Mesodermal cell (in vitro differentiated cells): ENCODE measurements around the gene TNS1.

Source experiments
- H3K27ac ChIP-seq: 2 replicates; pipeline ENCODE4 v1.7.0; 2013; ENCODE audit warnings: mild to moderate bottlenecking, low read depth, low read length, moderate library complexity; ENCODE audit not compliant: severe bottlenecking
- H3K36me3 ChIP-seq: 2 replicates; pipeline ENCODE4 v1.7.1; 2013; ENCODE audit warnings: mild to moderate bottlenecking, low read length, moderate library complexity; ENCODE audit not compliant: control insufficient read depth, insufficient read depth
- H3K4me1 ChIP-seq: one replicate; pipeline ENCODE4 v1.7.1; 2013; ENCODE audit warnings: mild to moderate bottlenecking, low read length; ENCODE audit not compliant: insufficient read depth, control insufficient read depth, poor library complexity, severe bottlenecking
- H3K4me3 ChIP-seq: 2 replicates; pipeline ENCODE4 v1.7.0; 2013; ENCODE audit warnings: low read length, control low read depth, mild to moderate bottlenecking; ENCODE audit not compliant: insufficient read depth, poor library complexity, severe bottlenecking; ENCODE audit errors: extremely low read depth
- H3K9me3 ChIP-seq: 2 replicates; pipeline ENCODE4 v1.7.1; 2013; ENCODE audit warnings: mild to moderate bottlenecking, low read length, moderate library complexity; ENCODE audit not compliant: control insufficient read depth
- WGBS, 2 experiments: methylation state at CpG; one replicate each; pipeline ENCODE4 v1.1.5; 2013; ENCODE audit warnings: missing lambda C conversion rate in 2 of 2; ENCODE audit not compliant: insufficient coverage in 2 of 2; 5-methylcytosine and 5-hydroxymethylcytosine counted together

The TNS1 gene

GRCh38 chr2:217901835-217902378, 100.9 kb downstream of the TNS1 start:
- Histone ChIP-seq H3K4me3 (no peak overlapping the region), H3K36me3 (peaks cover 26% of the 10 kb centered on the region), H3K27ac (peak overlapping the region; percentile 45), H3K9me3 (no peaks in the 10 kb centered on the region), H3K4me1 (peaks cover 40% of the 10 kb centered on the region)
- 93 to 96% methylated on average over 4 to 5 of the region's 5 CpGs for WGBS, 2 experiments

GRCh38 chr2:217901400-217901799, 101.4 kb downstream of the TNS1 start:
- Histone ChIP-seq H3K4me3 (no peak overlapping the region), H3K27ac (no peak overlapping the region), H3K4me1 (peaks cover 40% of the 10 kb centered on the region), H3K9me3 (no peaks in the 10 kb centered on the region), H3K36me3 (peaks cover 27% of the 10 kb centered on the region)
- 82 to 93% methylated on average over 2 to 4 of the region's 4 CpGs for WGBS, 2 experiments

DNA sequence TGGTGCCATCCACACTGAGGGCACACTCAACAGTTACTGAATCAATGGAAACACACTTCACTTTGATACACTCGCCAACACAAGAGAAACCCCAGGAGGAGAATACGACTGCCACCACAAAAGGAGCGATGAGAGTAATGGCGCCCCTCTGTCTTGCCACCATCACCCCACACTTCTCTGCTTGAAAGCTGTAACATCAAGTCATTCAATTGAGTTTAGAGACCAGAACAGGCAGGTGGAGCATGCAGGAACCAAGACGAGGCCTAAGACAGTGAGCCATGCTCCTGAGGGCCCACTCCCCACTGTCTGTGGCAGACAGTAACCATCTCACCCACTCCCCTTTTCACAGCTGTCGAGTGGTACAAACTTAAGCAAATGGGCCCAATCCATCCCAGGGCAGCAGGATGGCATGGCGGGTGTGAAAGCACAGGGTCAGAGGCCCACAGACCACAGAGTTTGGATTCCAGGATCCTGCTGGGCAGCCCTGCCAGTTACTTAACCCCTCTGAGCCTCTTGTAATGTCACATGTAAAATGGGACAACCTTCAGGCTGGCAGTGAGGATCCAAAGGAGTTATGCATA, 101.9 kb downstream of the TNS1 start:
- Histone ChIP-seq H3K4me1 (peaks cover 40% of the 10 kb centered on the region), H3K9me3 (no peaks in the 10 kb centered on the region), H3K27ac (no peak overlapping the region), H3K36me3 (peaks cover 32% of the 10 kb centered on the region), H3K4me3 (no peak overlapping the region)
- WGBS, 2 experiments = 77 to 92% methylated on average over 5 to 6 of the region's 7 CpGs

DNA sequence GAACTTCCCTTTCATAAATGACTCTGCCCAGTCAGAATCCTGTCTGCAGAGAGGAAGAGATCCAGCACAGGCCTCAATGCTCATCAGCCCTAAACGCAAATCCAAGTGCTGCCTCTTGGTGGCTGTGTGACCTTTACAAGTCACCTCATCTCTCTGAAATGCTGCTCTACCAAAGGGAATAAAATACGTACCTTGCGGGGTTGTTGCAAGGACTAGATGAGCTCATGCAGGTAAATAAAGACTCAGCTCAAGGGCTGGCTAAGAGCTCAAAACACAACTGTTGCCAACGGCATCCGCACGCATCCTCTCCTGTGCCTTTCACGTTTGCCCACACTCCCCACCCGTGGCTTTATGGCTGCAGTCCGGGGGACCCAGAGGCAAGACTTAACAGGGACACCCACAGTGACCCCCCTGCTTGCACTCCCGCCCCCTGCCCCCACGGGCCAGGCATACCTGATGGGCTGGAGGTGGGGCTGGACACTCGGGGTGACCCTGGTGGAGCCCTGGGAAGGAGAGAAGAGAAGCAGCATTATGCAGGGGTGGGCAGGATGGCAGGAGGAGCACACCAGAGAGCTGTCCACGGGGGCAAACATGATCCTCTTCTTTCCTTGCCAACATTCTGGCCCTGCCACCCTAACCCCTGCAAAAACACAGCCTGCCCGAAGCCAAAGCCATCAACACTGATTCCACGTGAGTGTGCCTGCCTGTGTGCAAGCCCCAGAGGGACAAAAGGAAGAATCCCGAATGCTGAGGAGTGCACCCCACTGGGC, 102.6 kb downstream of the TNS1 start:
- Histone ChIP-seq H3K4me3 (no peak overlapping the region), H3K27ac (no peak overlapping the region), H3K4me1 (peaks cover 37% of the 10 kb centered on the region), H3K36me3 (peaks cover 34% of the 10 kb centered on the region), H3K9me3 (no peaks in the 10 kb centered on the region)
- WGBS, 2 experiments = 91% methylated on average over 13 of the region's 16 CpGs

- Histone ChIP-seq H3K27ac (no peak overlapping the region), H3K4me1 (peaks cover 34% of the 10 kb centered on the region), H3K36me3 (peaks cover 38% of the 10 kb centered on the region), H3K4me3 (no peak overlapping the region), H3K9me3 (no peaks in the 10 kb centered on the region)
- 60 to 66% methylated on average over 6 to 7 of the region's 11 CpGs for WGBS, 2 experiments
Measured at GRCh38 chr2:217899231-217900009, 103.4 kb downstream of the TNS1 start.

- Histone ChIP-seq H3K27ac (no peak overlapping the region), H3K4me3 (no peak overlapping the region), H3K4me1 (peaks cover 26% of the 10 kb centered on the region), H3K36me3 (peaks cover 40% of the 10 kb centered on the region), H3K9me3 (no peaks in the 10 kb centered on the region)
- WGBS, 2 experiments = 91 to 92% methylated on average over 14 to 19 of the region's 23 CpGs
Measured at GRCh38 chr2:217897816-217898806, 104.7 kb downstream of the TNS1 start.

- WGBS, 2 experiments = 92 to 95% methylated on average over 5 to 9 of the region's 9 CpGs
- no peaks in the 10 kb centered on the region for H3K9me3 ChIP-seq
- peaks cover 40% of the 10 kb centered on the region for H3K36me3 ChIP-seq
- H3K4me3 ChIP-seq = no peak overlapping the region
- H3K4me1 ChIP-seq = peaks cover 18% of the 10 kb centered on the region
- H3K27ac ChIP-seq = no peak overlapping the region
Measured at GRCh38 chr2:217897091-217897715, 105.6 kb downstream of the TNS1 start.

GRCh38 chr2:217895070-217895635, 107.6 kb downstream of the TNS1 start:
- Histone ChIP-seq H3K36me3 (peaks cover 50% of the 10 kb centered on the region), H3K27ac (no peak overlapping the region), H3K4me1 (peaks cover 13% of the 10 kb centered on the region), H3K4me3 (no peak overlapping the region), H3K9me3 (no peaks in the 10 kb centered on the region)
- WGBS, 2 experiments = 94 to 95% methylated on average over 15 to 17 of the region's 19 CpGs

DNA sequence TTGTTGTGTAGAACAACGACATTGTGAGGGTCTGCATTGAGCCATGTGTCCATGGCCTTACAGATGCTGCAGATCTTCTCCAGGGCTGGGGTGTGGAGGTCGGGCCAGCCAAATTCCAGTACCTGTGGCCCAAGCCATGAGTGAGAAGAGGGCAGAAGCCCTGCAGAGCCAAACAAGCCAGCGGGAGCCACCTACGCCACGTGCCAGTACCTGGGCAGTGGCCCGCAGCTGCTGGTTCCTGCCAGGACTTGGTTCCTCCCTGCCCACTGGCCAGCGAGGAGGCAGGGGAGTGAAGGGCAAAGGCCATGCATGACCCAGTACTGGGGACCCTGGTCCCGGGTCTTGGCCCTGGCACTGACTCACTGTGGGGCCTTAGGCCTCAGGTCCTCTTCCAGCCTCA, 109.4 kb downstream of the TNS1 start:
- 95 to 98% methylated on average over 6 to 8 of the region's 8 CpGs for WGBS, 2 experiments

More for the DNA sequence above, 109.4 kb downstream of the TNS1 start:
- H3K4me1 ChIP-seq = no peaks in the 10 kb centered on the region
- H3K9me3 ChIP-seq = no peaks in the 10 kb centered on the region
- H3K4me3 ChIP-seq = no peak overlapping the region
- no peak overlapping the region for H3K27ac ChIP-seq
- peaks cover 56% of the 10 kb centered on the region for H3K36me3 ChIP-seq
